GM12878 (cell line): ENCODE measurements around the gene HINT3. TPM values are rescaled to one million over a fixed set of nuclear protein-coding genes. Genes with fewer than 3 reads are reported as not detected.

ENCODE experiments used
- ATF3 ChIP-seq: IDR thresholded peaks from 2 replicates; pipeline ENCODE4 v1.6.1; 2011; ENCODE audit warnings: low read depth, mild to moderate bottlenecking, low read length, moderate library complexity, borderline replicate concordance; ENCODE audit errors: extremely low read depth
- BCLAF1 ChIP-seq: fragments of 450-650 bp; IDR thresholded peaks from 2 replicates; pipeline ENCODE4 v1.6.1; 2017; ENCODE audit warnings: antibody characterized with exemption, mild to moderate bottlenecking, moderate library complexity
- CEBPB ChIP-seq, 2 experiments: fragments of 150-350 bp in 1 of 2; IDR thresholded peaks; 2 replicates each; pipeline ENCODE4 v1.6.1; 2012 to 2014; ENCODE audit warnings: low read depth in 2 of 2, low read length in 2 of 2, borderline replicate concordance in 1 of 2, inconsistent platforms in 1 of 2
- E2F8 ChIP-seq: fragments of 450-650 bp; IDR thresholded peaks from 2 replicates; pipeline ENCODE4 v1.6.1; 2018; ENCODE audit warnings: mild to moderate bottlenecking, low read depth, moderate library complexity; ENCODE audit not compliant: partially characterized antibody
- ELK1 ChIP-seq: IDR thresholded peaks from 2 replicates; pipeline ENCODE4 v1.6.1; 2012; ENCODE audit warnings: low read depth, low read length, improper control_type of control experiment
- ESRRA ChIP-seq: IDR thresholded peaks from 2 replicates; pipeline ENCODE4 v1.6.1; 2012; ENCODE audit warnings: mild to moderate bottlenecking, low read length, improper control_type of control experiment
- IKZF2 ChIP-seq, 2 experiments: fragments of 450-650 bp; IDR thresholded peaks; 2 replicates each; pipeline ENCODE4 v1.6.1; 2017; ENCODE audit warnings: mild to moderate bottlenecking in 2 of 2, moderate library complexity in 2 of 2
- IRF3 ChIP-seq: fragments of 450-650 bp; IDR thresholded peaks from 2 replicates; pipeline ENCODE4 v1.6.1; 2014; ENCODE audit warnings: mild to moderate bottlenecking
- KAT2A ChIP-seq: conservative IDR thresholded peaks from 2 replicates; pipeline ENCODE4 v1.6.1; 2011; ENCODE audit warnings: low read depth, low read length; ENCODE audit not compliant: control insufficient read depth
- MXI1 ChIP-seq: fragments of 150-350 bp; IDR thresholded peaks from 2 replicates; pipeline ENCODE4 v1.6.1; 2011; ENCODE audit warnings: low read depth, mild to moderate bottlenecking, inconsistent platforms, low read length, improper control_type of control experiment
- NR2C1 ChIP-seq: fragments of 450-650 bp; IDR thresholded peaks from 2 replicates; pipeline ENCODE4 v1.6.1; 2017; ENCODE audit warnings: antibody characterized with exemption, mild to moderate bottlenecking, moderate library complexity
- SIX5 ChIP-seq: IDR thresholded peaks from 2 replicates; pipeline ENCODE4 v1.6.1; 2011; ENCODE audit warnings: mild to moderate bottlenecking, low read depth, low read length, moderate library complexity; ENCODE audit not compliant: severe bottlenecking
- SMARCA5 ChIP-seq: fragments of 450-650 bp; IDR thresholded peaks from 2 replicates; pipeline ENCODE4 v1.6.1; 2017; ENCODE audit warnings: mild to moderate bottlenecking
- SRF ChIP-seq, 2 experiments: IDR thresholded peaks; 2 replicates each; pipeline ENCODE4 v1.6.1; 2011; ENCODE audit warnings: low read depth in 2 of 2, low read length in 2 of 2, mild to moderate bottlenecking in 1 of 2, moderate library complexity in 1 of 2
- USF2 ChIP-seq: IDR thresholded peaks from 2 replicates; pipeline ENCODE4 v1.6.1; 2011; ENCODE audit warnings: low read depth, low read length, improper control_type of control experiment, borderline replicate concordance
- YBX1 ChIP-seq: fragments of 450-650 bp; IDR thresholded peaks from 2 replicates; pipeline ENCODE4 v1.6.1; 2016; ENCODE audit warnings: antibody characterized with exemption
- YY1 ChIP-seq: IDR thresholded peaks from 2 replicates; pipeline ENCODE4 v1.6.1; 2011; ENCODE audit warnings: low read depth, mild to moderate bottlenecking, low read length
- ZBED1 ChIP-seq: IDR thresholded peaks from 2 replicates; pipeline ENCODE4 v1.6.1; 2016; ENCODE audit warnings: borderline replicate concordance
- ZZZ3 ChIP-seq: IDR thresholded peaks from 2 replicates; pipeline ENCODE4 v1.6.1; 2011; ENCODE audit warnings: low read depth; ENCODE audit not compliant: control insufficient read depth, insufficient read length
- polyA plus RNA-seq, 11 experiments: library from polyadenylated mRNA; depleted of rRNA in 4 of 11; unstranded in 6 of 11; stranded (reverse) in 5 of 11; fragments of >200 nt; fragmentation: Nextera tagmentation in 4 of 11; fragmentation: Illumina TruSeq in 1 of 11; extraction: Ambion mirVana in 4 of 11; extraction: Trizol in 1 of 11; gene quantifications; 1 replicate in 1 of 11; 2 replicates in 10 of 11; pipeline versions ENCODE4 v1.2.1 to v1.2.3, GENCODE V29; 2011 to 2016; ENCODE audit warnings: inconsistent platforms in 2 of 11, missing spikeins in 2 of 11, low read depth in 1 of 11
- total RNA-seq, 4 experiments: library from RNA; depleted of rRNA in 3 of 4; stranded (reverse); fragments of >200 nt in 3 of 4; fragmentation: Illumina TruSeq in 1 of 4; extraction: Trizol in 1 of 4; gene quantifications; 2 replicates each; pipeline versions ENCODE4 v1.2.1 to v1.2.3, GENCODE V29; 2013 to 2021

Gene HINT3
- total and polyA plus RNA-seq, 10 of the 15 experiments (the other 5 are each of a cell fraction or from before 2014, with no cell fraction given): 0.72 to 9.1 (median 5.4) TPM

GRCh38 chr6:125995972-125996580 lies 39.5 kb downstream of the HINT3 start (continued):
- no peak for TF ChIP-seq E2F8
- TF ChIP-seq IRF3: no peak
- TF ChIP-seq KAT2A: no peak
- no peak for TF ChIP-seq BCLAF1
- TF ChIP-seq ZZZ3: no peak
- TF ChIP-seq SIX5: no peak
- no peak for TF ChIP-seq ESRRA
- TF ChIP-seq YY1: peak; percentile 54; the same call in 1 of the 2 replicates
- no peak for TF ChIP-seq USF2
- no peak for TF ChIP-seq ZBED1
- TF ChIP-seq ATF3: no peak
- no peak for TF ChIP-seq SMARCA5
- TF ChIP-seq MXI1: no peak
- no peak for TF ChIP-seq ELK1
- TF ChIP-seq SRF (IDR thresholded peaks at IDR 0.05; ENCODE audit: low read depth in 2 of 2, low read length in 2 of 2): no peak
- no peak for TF ChIP-seq CEBPB (IDR thresholded peaks at IDR 0.05; ENCODE audit: borderline replicate concordance in 1 of 2, low read depth in 2 of 2, low read length in 2 of 2)
- peak; percentile 39; the same call in 1 of the 2 replicates for TF ChIP-seq YBX1
- TF ChIP-seq IKZF2 (IDR thresholded peaks at IDR 0.05): no peak
- TF ChIP-seq NR2C1: no peak
